Keratinocyte (primary cell): Measurements from ENCODE around the gene ANKS1B. TPM values are rescaled to one million over a fixed set of nuclear protein-coding genes. Genes with fewer than 3 reads are reported as not detected.
"Not testable (repeated sequence)": the region's sequence is repeated elsewhere in the genome, so short reads cannot be mapped to it uniquely, and the experiment has no call there.

ENCODE experiments used
- DNase-seq: peaks from one replicate; pipeline ENCODE4 v3.0.0-alpha.2; 2011; ENCODE audit warnings: low read depth, missing footprints, low spot score
- FAIRE-seq: peaks from 2 replicates; lab custom pipeline; 2011; peaks lifted over from hg19 to GRCh38; lab: Jason Lieb, UNC
- H2AFZ ChIP-seq: 2 replicates; pipeline ENCODE4 v1.6.0; 2012; ENCODE audit warnings: low read length, control low read depth, inconsistent platforms; ENCODE audit not compliant: control insufficient read depth
- H3K27ac ChIP-seq: 2 replicates; pipeline ENCODE4 v1.5.1; 2011; ENCODE audit warnings: low read length; ENCODE audit not compliant: control insufficient read depth, insufficient read depth
- H3K27me3 ChIP-seq: 3 replicates; pipeline ENCODE4 v1.6.0; 2011; ENCODE audit warnings: low read length; ENCODE audit not compliant: control insufficient read depth, insufficient read depth; ENCODE audit errors: extremely low read depth
- H3K36me3 ChIP-seq, 2 experiments: 2 replicates in 1 of 2; 3 replicates in 1 of 2; pipeline ENCODE4 v1.5.1; 2011; ENCODE audit warnings: low read length in 2 of 2, mild to moderate bottlenecking in 1 of 2; ENCODE audit not compliant: control insufficient read depth in 2 of 2, insufficient read depth in 2 of 2; ENCODE audit errors: extremely low read depth in 1 of 2
- H3K4me1 ChIP-seq: 3 replicates; pipeline ENCODE4 v1.5.1; 2011; ENCODE audit warnings: low read length; ENCODE audit not compliant: control insufficient read depth, insufficient read depth; ENCODE audit errors: extremely low read depth
- H3K4me2 ChIP-seq: 3 replicates; pipeline ENCODE4 v1.6.0; 2011; ENCODE audit warnings: low read depth, low read length; ENCODE audit not compliant: control insufficient read depth, insufficient read depth; ENCODE audit errors: extremely low read depth
- H3K4me3 ChIP-seq, 3 experiments: fragments of 200-600 bp in 1 of 3; sonication (generic) in 1 of 3; 2 replicates in 2 of 3; 3 replicates in 1 of 3; pipeline ENCODE4 v1.5.1; 2011 to 2016; ENCODE audit warnings: low read length in 3 of 3, mild to moderate bottlenecking in 3 of 3, control low read depth in 2 of 3, inconsistent platforms in 1 of 3, low read depth in 1 of 3, mixed read lengths in 1 of 3, mixed run types in 1 of 3, moderate library complexity in 1 of 3; ENCODE audit not compliant: control insufficient read depth in 2 of 3, insufficient read depth in 2 of 3; ENCODE audit errors: extremely low read depth in 1 of 3
- H3K79me2 ChIP-seq: 2 replicates; pipeline ENCODE4 v1.6.0; 2012; ENCODE audit warnings: low read length; ENCODE audit not compliant: control insufficient read depth, insufficient read depth
- H3K9ac ChIP-seq: 3 replicates; pipeline ENCODE4 v1.6.0; 2011; ENCODE audit warnings: low read length; ENCODE audit not compliant: control insufficient read depth, insufficient read depth; ENCODE audit errors: extremely low read depth
- H3K9me1 ChIP-seq: 3 replicates; pipeline ENCODE4 v1.6.0; 2011; ENCODE audit warnings: low read length; ENCODE audit not compliant: control insufficient read depth, insufficient read depth; ENCODE audit errors: extremely low read depth
- H3K9me3 ChIP-seq: 2 replicates; pipeline ENCODE4 v1.5.1; 2012; ENCODE audit warnings: low read depth, low read length; ENCODE audit not compliant: control insufficient read depth
- H4K20me1 ChIP-seq: 3 replicates; pipeline ENCODE4 v1.6.0; 2011; ENCODE audit warnings: low read length; ENCODE audit not compliant: control insufficient read depth, insufficient read depth; ENCODE audit errors: extremely low read depth
- EZH2 ChIP-seq: IDR thresholded peaks from one replicate; pipeline ENCODE4 v1.6.1; 2012; ENCODE audit warnings: inconsistent platforms, mild to moderate bottlenecking, low read length, moderate library complexity
- dilution Hi-C: fragments of 300-500 bp; cut with MboI; formaldehyde crosslinking; loops from one replicate; pipeline ENCODE4 v1.7.0; 2020; ENCODE audit warnings: low sequenced_read_pairs; ENCODE audit not compliant: extremely low pct_ligation_motif_present
- polyA plus RNA-seq, 5 experiments: library from polyadenylated mRNA; depleted of rRNA in 3 of 5; stranded (reverse) in 3 of 5; stranded (forward) in 1 of 5; unstranded in 1 of 5; fragments of >200 nt; gene quantifications; 1 replicate in 1 of 5; 2 replicates in 3 of 5; 3 replicates in 1 of 5; pipeline versions ENCODE4 v1.2.1 to v1.2.3, GENCODE V29; 2011 to 2012; ENCODE audit warnings: missing spikeins in 2 of 5, low read depth in 1 of 5, low replicate concordance in 1 of 5
- TF ChIP-seq, protein P1 (sequence below), 3 experiments: IDR thresholded peaks in 1 of 3; conservative IDR thresholded peaks in 1 of 3; optimal IDR thresholded peaks in 1 of 3; 2 replicates in 2 of 3; 3 replicates in 1 of 3; pipeline versions ENCODE3 to v1.5.1; 2011; ENCODE audit warnings: low read length in 3 of 3, mild to moderate bottlenecking in 3 of 3, moderate library complexity in 2 of 3, control low read depth in 1 of 3, inconsistent platforms in 1 of 3; ENCODE audit not compliant: insufficient read depth in 2 of 3; ENCODE audit errors: extremely low read depth in 1 of 3

The ANKS1B gene
- polyA plus RNA-seq, 1 donor (not counting 4 experiments of a cell fraction or from before 2014, with no cell fraction given), result not detected

- DNase-seq (no peak), FAIRE-seq (no peak)
- Histone ChIP-seq H3K36me3 (no peaks in the 10 kb centered on the region), H4K20me1 (no peaks in the 10 kb centered on the region), H3K27ac (no peak overlapping the region), H3K4me2 (no peak overlapping the region), H2AFZ (no peak overlapping the region), H3K27me3 (no peaks in the 10 kb centered on the region), H3K4me1 (no peaks in the 10 kb centered on the region), H3K9me3 (no peaks in the 10 kb centered on the region), H3K9ac (no peak overlapping the region), H3K9me1 (no peaks in the 10 kb centered on the region), H3K4me3 (no peak overlapping the region), H3K79me2 (no peaks in the 10 kb centered on the region)
- no peak for TF ChIP-seq EZH2
- TF ChIP-seq, protein P1, sequence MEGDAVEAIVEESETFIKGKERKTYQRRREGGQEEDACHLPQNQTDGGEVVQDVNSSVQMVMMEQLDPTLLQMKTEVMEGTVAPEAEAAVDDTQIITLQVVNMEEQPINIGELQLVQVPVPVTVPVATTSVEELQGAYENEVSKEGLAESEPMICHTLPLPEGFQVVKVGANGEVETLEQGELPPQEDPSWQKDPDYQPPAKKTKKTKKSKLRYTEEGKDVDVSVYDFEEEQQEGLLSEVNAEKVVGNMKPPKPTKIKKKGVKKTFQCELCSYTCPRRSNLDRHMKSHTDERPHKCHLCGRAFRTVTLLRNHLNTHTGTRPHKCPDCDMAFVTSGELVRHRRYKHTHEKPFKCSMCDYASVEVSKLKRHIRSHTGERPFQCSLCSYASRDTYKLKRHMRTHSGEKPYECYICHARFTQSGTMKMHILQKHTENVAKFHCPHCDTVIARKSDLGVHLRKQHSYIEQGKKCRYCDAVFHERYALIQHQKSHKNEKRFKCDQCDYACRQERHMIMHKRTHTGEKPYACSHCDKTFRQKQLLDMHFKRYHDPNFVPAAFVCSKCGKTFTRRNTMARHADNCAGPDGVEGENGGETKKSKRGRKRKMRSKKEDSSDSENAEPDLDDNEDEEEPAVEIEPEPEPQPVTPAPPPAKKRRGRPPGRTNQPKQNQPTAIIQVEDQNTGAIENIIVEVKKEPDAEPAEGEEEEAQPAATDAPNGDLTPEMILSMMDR (optimal IDR thresholded peaks at IDR 0.05 in 1 of 3, IDR thresholded peaks at IDR 0.05 in 1 of 3, conservative IDR thresholded peaks at IDR 0.05 in 1 of 3; ENCODE audit: extremely low read depth in 1 of 3, insufficient read depth in 2 of 3, low read length in 3 of 3), result no peak
- dilution Hi-C loops, result no loop called here
Measured at GRCh38 chr12:100017056-100017455, 32.3 kb upstream of the ANKS1B start.

DNA sequence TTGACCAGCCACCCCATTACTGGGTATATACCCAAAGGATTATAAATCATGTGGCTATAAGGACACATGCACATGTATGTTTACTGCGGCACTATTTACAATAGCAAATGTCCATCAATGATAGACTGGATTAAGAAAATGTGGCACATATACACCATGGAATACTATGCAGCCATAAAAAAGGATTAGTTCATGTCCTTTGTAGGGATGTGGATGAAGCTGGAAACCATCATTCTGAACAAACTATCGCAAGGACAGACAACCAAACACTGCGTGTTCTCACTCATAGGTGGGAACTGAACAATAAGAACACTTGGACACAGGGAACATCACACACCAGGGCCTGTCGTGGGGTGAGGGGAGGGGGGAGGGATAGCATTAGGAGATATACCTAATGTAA is 31.6 kb upstream of the ANKS1B start:
- H2AFZ ChIP-seq, H3K4me1 ChIP-seq, H3K9me3 ChIP-seq, FAIRE-seq, DNase-seq, H3K36me3 ChIP-seq, H3K79me2 ChIP-seq, H3K9ac ChIP-seq, H3K4me3 ChIP-seq, H3K27me3 ChIP-seq, dilution Hi-C loops, H3K27ac ChIP-seq, H4K20me1 ChIP-seq, H3K4me2 ChIP-seq, H3K9me1 ChIP-seq: not testable (repeated sequence)

DNA sequence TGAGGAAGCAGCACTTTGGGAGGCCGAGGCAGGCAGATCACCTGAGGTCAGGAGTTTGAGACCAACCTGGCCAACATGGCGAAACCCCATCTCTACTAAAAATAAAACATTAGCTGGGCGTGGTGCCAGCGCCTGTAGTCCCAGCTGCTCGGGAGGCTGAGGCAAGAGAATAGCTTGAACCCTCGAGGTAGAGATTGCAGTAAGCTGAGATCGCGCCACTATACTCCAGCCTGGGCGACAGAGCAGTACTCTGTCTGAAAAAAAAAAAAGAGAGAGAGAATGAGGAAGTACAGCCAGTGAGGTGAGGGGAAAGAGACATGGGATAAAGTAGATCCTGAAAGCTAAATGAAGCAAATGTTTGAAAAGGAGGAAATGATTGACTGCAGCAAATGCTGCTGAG is 21.1 kb upstream of the ANKS1B start:
- H3K79me2 ChIP-seq, H3K27me3 ChIP-seq, H3K4me3 ChIP-seq, dilution Hi-C loops, FAIRE-seq, H3K9me1 ChIP-seq, H3K4me1 ChIP-seq, H3K9ac ChIP-seq, DNase-seq, H2AFZ ChIP-seq, H4K20me1 ChIP-seq, H3K4me2 ChIP-seq, H3K27ac ChIP-seq, H3K9me3 ChIP-seq, H3K36me3 ChIP-seq: not testable (repeated sequence)
